Osteocyte (in vitro differentiated cells): ENCODE data around the gene RGMA. TPM values are rescaled to one million over a fixed set of nuclear protein-coding genes. Genes with fewer than 3 reads are reported as not detected.

ENCODE experiments used
- DNase-seq: peaks from one replicate; pipeline ENCODE4 v3.0.0; 2021; ENCODE audit warnings: mixed read lengths; ENCODE audit not compliant: unreplicated experiment; ENCODE audit errors: extremely low spot score
- H3K27ac Mint-ChIP-seq: one replicate; pipeline ENCODE4 v1.8.0; 2021; ENCODE audit warnings: mild to moderate bottlenecking, mixed read lengths; ENCODE audit not compliant: unreplicated experiment
- H3K27me3 Mint-ChIP-seq: one replicate; pipeline ENCODE4 v1.8.0; 2021; ENCODE audit warnings: mixed read lengths; ENCODE audit not compliant: unreplicated experiment
- H3K36me3 Mint-ChIP-seq: one replicate; pipeline ENCODE4 v1.8.0; 2021; ENCODE audit warnings: mixed read lengths; ENCODE audit not compliant: unreplicated experiment
- H3K4me1 Mint-ChIP-seq: one replicate; pipeline ENCODE4 v1.8.0; 2021; ENCODE audit warnings: mixed read lengths; ENCODE audit not compliant: unreplicated experiment
- H3K4me3 Mint-ChIP-seq: one replicate; pipeline ENCODE4 v1.8.0; 2021; ENCODE audit warnings: mild to moderate bottlenecking, moderate library complexity, mixed read lengths; ENCODE audit not compliant: unreplicated experiment
- H3K9me3 Mint-ChIP-seq: one replicate; pipeline ENCODE4 v1.8.0; 2021; ENCODE audit warnings: mixed read lengths; ENCODE audit not compliant: unreplicated experiment
- CTCF ChIP-seq: fragments of 200-600 bp; sonication (generic); IDR thresholded peaks from 2 replicates; pipeline ENCODE4 v1.5.0; 2021; ENCODE audit warnings: antibody characterized with exemption, mild to moderate bottlenecking, moderate library complexity
- total RNA-seq: library from RNA; stranded (reverse); gene quantifications from 2 replicates; pipeline ENCODE4 v1.2.1, GENCODE V29; 2021

Gene RGMA
- total RNA-seq, 1 donor from 2014 or later, result 12.4 TPM

- Mint-ChIP-seq H3K4me3 (no peak overlapping the region), H3K27ac (no peak overlapping the region), H3K9me3 (no peaks in the 10 kb centered on the region), H3K27me3 (no peaks in the 10 kb centered on the region), H3K4me1 (peaks cover under 1% of the 10 kb centered on the region), H3K36me3 (peaks cover 12% of the 10 kb centered on the region)
- DNase-seq, result no peak
- TF ChIP-seq CTCF, result no peak
Observed at GRCh38 chr15:93055211-93055610, 33.8 kb downstream of the RGMA start.

- no peak for DNase-seq
- no peak overlapping the region for H3K4me3 Mint-ChIP-seq
- H3K9me3 Mint-ChIP-seq, result no peaks in the 10 kb centered on the region
- H3K27me3 Mint-ChIP-seq, result no peaks in the 10 kb centered on the region
- H3K36me3 Mint-ChIP-seq, result peaks cover 19% of the 10 kb centered on the region
- TF ChIP-seq CTCF, result no peak
- no peak overlapping the region for H3K27ac Mint-ChIP-seq
- no peaks in the 10 kb centered on the region for H3K4me1 Mint-ChIP-seq
Observed at GRCh38 chr15:93052090-93052879, 36.7 kb downstream of the RGMA start.

GRCh38 chr15:93051236-93052089 is 37.5 kb downstream of the RGMA start:
- Mint-ChIP-seq H3K4me3 (no peak overlapping the region), H3K9me3 (no peaks in the 10 kb centered on the region), H3K27ac (no peak overlapping the region), H3K36me3 (peaks cover 24% of the 10 kb centered on the region), H3K4me1 (no peaks in the 10 kb centered on the region), H3K27me3 (no peaks in the 10 kb centered on the region)
- DNase-seq, result no peak
- no peak for TF ChIP-seq CTCF

- TF ChIP-seq CTCF, result no peak
- H3K27ac Mint-ChIP-seq, result no peak overlapping the region
Observed at GRCh38 chr15:93050648-93051047, 38.4 kb downstream of the RGMA start.

GRCh38 chr15:93049914-93050578 is 39.0 kb downstream of the RGMA start:
- Mint-ChIP-seq H3K27me3 (no peaks in the 10 kb centered on the region), H3K36me3 (peaks cover 34% of the 10 kb centered on the region), H3K4me1 (no peaks in the 10 kb centered on the region), H3K9me3 (peaks cover 3% of the 10 kb centered on the region), H3K27ac (no peak overlapping the region), H3K4me3 (no peak overlapping the region)
- TF ChIP-seq CTCF, result no peak
- DNase-seq, result no peak

More at GRCh38 chr15:93050648-93051047, 38.4 kb downstream of the RGMA start:
- no peaks in the 10 kb centered on the region for H3K27me3 Mint-ChIP-seq
- peaks cover 32% of the 10 kb centered on the region for H3K36me3 Mint-ChIP-seq
- H3K9me3 Mint-ChIP-seq, result peaks cover 3% of the 10 kb centered on the region
- H3K4me3 Mint-ChIP-seq, result no peak overlapping the region
- no peaks in the 10 kb centered on the region for H3K4me1 Mint-ChIP-seq
- DNase-seq, result no peak
